GM19328 (cell line): ENCODE results near the gene HTR2A.

Experiments
- ATAC-seq: cut with Tn5 transposase; IDR thresholded peaks from one replicate; pipeline ENCODE4 v1.9.1; 2021; ENCODE audit warnings: mild to moderate bottlenecking, moderate library complexity; ENCODE audit not compliant: unreplicated experiment

The HTR2A gene

DNA sequence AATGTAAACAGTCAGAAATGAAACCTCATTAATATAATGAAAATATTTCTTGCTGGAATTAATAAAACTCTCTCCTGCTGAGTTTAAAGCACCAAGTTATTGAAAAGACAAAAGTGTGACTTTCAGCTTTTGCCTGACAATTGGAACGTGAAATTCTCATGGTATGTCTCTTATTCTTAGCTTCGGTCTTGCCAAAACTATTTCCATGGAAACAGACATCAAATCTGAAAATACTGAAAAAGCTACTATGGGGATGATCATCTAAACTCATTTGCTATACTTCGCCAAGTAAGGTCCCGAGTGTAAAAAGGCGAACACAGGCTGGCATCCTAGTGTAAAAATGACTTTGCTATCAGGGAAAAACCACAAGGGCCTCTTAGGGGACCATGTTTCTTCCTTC lies 22.8 kb downstream of the HTR2A start:
- ATAC-seq = no peak

GRCh38 chr13:46871557-46871956 lies 25.3 kb downstream of the HTR2A start:
- no peak for ATAC-seq

DNA sequence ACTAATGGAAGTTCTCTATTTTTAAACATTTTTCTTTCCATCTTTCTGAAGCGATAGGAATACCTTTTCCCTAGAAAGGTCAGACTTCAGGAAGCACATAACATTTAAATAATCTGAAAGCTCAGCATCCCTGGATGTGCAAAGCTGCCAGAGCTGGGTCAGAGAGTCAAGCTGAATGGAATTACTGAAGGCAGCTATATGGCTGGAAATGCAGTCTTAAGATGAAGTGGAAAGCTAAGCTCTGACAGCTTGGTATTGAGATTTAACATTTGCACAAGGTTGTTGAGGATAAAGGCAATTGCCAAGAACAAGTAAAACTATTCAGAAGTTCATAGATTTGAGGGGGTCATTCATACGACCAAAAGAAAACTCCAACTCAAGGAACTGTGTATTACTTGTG lies 28.8 kb downstream of the HTR2A start:
- ATAC-seq = no peak

DNA sequence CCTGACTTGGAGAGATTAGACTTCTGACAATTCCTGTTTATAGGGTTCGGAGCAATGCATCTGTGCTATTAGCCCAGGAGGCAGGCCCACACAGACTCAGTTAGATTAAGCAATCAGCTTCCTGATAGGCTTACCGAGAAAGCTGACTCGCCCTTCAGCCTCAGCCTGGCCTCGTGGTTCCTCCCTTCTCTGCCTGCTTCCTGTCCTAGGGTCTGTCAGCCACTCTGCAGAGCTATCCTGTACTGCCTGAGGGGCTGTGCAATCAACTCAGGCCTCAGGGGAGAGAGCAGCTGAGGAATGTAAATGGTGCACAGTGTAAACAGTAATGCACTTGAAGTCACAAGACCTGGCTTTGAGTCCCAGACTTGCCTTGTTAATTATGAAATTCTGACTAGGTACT lies 30.7 kb downstream of the HTR2A start:
- ATAC-seq = no peak

GRCh38 chr13:46864941-46865340 lies 31.9 kb downstream of the HTR2A start:
- ATAC-seq = no peak

GRCh38 chr13:46861959-46862358 lies 34.9 kb downstream of the HTR2A start:
- no peak for ATAC-seq

- ATAC-seq = no peak
Observed at GRCh38 chr13:46860722-46861121, 36.1 kb downstream of the HTR2A start.

DNA sequence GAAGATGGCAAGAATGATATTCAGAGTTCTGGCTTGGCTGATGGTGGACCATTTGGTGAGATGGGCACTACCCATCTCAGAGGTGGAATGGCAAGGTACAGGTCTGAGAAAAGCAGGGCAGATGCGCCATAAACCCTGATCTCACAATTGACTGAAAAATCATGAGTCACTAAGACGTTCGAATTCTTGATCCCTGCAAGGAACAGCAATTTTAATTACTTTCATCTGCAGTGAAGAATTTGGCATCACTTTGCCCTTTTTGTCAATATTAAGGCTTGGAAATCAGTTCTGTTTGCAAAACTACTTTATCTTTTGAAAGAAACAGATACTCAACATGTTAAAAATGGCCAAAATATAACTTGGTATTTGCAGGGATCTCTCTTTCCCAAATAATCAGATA lies 38.1 kb downstream of the HTR2A start:
- no peak for ATAC-seq

GRCh38 chr13:46858163-46858562 lies 38.7 kb downstream of the HTR2A start:
- no peak for ATAC-seq

GRCh38 chr13:46855664-46856063 lies 41.2 kb downstream of the HTR2A start:
- ATAC-seq = no peak

DNA sequence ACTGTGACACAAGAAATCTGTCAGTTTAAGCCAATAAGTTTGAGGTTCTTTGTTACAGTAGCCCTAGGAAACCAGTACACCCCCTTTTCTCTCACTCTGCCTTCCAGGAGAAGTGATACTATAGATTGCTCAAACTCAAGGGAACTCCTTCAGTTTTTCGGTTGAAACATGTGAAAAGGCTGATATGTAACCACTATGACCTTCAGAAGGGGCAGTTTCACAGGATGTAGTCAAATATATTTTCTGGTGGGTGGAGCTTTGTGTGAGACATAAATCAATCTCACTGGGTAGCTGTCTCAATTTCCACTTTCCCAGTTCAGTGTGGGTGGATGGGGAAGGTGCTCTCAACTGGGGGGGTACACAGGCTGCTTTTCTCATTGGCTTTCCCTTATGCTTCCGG lies 41.7 kb downstream of the HTR2A start:
- peak; percentile 51 for ATAC-seq

DNA sequence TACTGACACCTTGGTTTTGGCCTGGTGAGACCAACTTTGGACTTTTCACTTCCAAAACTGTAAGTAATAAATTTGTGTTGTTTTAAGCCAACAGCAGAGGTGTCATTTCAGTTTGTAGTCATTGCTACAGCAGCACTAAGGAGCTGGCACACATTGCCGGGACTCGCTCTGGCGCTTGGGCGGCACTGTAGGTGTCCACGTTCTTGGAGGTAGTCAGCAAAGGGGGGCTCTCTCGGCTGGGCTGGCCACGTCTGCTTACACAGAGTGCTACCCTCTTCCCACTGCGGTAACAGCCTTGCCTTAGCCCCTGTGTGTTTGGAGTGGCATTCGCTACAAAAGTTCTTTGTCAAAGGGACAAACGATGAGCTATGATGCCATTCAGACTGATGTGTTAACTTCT lies 44.7 kb downstream of the HTR2A start:
- ATAC-seq = no peak

- no peak for ATAC-seq
Observed at GRCh38 chr13:46850214-46850613, 46.6 kb downstream of the HTR2A start.

- ATAC-seq = no peak
Observed at GRCh38 chr13:46846726-46847125, 50.1 kb downstream of the HTR2A start.

DNA sequence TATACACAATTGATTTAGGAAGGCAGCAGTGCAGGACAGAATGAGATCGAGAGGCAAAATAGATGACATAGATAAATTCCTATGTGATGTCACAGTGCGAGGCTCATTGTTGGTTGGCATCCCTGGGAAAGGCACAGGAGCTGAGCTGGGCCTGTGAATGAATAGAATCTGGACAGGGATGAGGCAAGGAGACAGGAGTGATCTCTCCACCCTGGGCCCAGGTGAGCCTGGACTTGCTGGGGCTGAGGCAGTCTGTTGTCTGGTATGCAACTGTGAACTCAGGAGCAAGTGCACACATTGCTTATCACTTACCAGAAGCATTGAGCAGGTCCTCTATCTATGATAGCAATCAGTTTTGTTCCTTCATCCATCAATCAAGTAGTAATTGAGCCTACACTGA lies 51.7 kb downstream of the HTR2A start:
- ATAC-seq = no peak

DNA sequence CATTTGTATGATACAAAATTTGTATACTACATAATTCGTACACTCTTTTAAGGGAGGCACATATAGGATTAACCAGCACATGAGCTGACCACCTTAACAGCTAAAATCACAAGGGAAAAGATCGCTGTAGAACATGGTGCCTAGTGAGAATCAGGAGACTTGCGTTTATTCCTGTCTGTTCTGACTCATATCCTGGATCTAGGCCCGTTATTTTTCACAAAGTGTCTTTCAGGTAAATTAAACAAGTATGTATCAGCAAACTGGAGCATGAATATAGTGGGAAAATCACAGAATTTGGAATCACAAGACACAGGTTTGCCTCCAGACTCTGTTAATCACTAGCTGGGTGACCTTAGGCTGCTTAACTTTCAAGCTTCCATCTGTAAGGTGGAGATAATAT lies 52.4 kb downstream of the HTR2A start:
- no peak for ATAC-seq

DNA sequence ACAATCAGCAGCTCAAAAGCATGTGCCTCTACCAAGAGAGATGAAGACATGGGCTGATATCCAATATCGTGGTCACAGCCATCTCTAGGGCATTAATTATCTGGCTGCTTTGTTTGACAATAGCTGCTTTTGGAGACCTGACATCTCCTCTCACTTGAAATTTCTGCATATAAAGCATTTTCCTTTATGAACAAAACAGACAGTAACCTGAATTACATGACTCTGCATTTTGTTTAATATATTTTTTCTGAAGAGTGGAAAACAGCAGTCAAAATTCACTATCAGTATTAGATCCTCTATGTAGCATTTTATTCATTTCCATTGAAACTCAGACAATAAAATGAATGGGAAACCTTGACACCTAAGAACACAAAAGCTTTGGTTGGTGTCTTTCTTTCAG lies 57.5 kb downstream of the HTR2A start:
- no peak for ATAC-seq

GRCh38 chr13:46834657-46835056 lies 62.2 kb downstream of the HTR2A start:
- ATAC-seq = no peak

DNA sequence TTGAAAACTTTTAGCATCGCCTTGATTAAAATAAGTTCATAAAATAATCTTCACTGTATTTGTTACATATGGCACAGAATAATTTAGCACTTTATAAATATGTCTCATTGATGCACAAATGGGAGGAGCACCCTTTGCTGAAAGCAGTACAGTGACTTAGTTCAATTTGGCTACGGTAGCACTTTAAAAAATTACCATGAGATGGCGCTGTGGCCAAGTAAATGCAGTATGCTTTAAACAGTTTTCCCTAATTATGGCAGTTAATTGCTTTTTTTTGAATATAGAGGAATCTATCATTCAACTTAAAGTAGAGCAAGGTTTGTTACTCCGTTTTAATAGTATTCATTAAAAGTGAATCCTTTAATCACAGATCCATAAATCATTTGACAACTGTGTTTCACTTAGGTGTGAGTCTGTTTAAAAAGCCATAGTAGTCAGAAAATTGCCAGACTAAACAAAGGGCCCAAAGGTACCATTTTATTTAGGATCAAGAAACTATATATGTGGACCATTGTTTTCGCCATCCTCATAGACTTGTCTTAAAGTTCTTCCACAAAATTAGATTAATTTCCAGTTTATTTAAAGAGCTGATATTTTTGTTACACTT lies 65.2 kb downstream of the HTR2A start:
- no peak for ATAC-seq

DNA sequence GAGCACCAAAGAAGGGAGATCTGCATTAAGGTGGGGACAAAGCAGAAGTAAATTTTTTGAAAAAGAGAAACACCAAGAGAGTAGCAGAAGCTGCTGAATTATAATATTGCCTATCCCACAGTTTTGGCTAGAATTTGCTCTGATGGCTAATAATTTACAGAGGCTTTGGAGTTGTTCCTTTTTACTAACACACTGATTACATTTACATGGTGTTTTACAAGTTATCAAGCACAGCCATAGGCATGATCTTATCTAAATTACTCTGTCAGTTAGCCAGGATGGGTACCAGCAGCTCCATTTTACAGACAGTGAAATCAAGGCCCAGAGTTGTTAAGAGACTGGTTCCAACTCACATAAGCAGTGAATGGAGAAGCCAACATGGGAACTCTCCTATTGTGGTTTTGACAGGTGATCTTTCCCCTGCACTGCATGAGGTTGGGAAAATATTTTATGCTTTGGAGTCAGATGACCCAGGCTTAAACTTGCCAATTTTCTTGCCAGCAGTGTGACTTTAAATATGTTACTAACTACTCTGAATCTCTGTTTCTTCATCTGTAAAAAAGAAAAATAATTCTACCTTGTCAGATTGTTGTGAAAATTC lies 66.3 kb downstream of the HTR2A start:
- no peak for ATAC-seq

- no peak for ATAC-seq
Observed at GRCh38 chr13:46822551-46822950, 74.3 kb downstream of the HTR2A start.

GRCh38 chr13:46817838-46818476 lies 78.9 kb downstream of the HTR2A start:
- ATAC-seq = no peak

DNA sequence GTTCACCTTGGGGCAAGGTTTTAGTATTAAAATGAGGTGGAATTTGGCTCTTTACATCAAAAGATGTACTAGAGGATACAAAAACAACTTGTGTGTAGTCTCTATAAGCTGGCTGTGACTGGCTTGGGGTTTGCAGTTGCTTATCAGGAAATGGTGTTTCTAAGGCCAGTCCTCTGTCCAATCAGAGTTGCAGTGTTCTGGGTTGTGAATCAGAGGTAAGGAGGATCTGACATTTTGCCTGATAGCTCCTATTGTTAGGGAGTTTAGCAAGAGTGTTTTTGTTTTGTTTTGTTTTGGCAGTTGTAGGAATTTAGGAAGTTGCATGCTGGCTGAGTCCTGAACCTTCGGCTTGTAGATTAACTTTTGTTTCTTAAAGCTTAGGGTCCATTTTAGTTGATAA lies 79.8 kb downstream of the HTR2A start:
- ATAC-seq = no peak
